NCI-H2081 treated with DMSO at 0.1 percent for 48 hours (cell line): ENCODE data around the gene TMPO.
A peak's percentile ranks its signal among the peaks of the same experiment; 100 is the strongest.
"Not testable (repeated sequence)": the region's sequence is repeated elsewhere in the genome, so short reads cannot be mapped to it uniquely, and the experiment has no call there.

Experiments used
- DNase-seq: peaks from one replicate; lab custom pipeline; 2025; lab: John Stamatoyannopoulos, UW

Gene TMPO

DNA sequence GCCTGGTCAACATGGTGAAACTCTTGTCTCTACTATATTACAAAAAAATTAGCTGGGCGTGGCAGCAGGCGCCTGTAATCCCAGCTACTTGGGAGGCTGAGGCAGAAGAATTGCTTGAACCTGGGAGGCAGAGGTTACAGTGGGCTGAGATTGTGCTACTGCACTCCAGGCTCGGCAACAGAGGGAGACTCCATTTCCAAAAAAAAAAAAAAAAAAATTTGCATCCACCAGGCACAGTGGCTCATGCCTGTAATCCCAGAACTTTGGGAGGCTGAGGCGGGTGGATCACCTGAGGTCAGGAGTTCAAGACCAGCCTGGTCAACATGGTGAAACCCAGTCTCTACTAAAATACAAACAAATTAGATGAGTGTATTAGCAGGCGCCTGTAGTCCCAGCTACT lies 3.6 kb upstream of the TMPO start:
- not testable (repeated sequence) for DNase-seq

- no peak for DNase-seq
Observed at GRCh38 chr12:98513379-98514322, 1.7 kb upstream of the TMPO start.

DNA sequence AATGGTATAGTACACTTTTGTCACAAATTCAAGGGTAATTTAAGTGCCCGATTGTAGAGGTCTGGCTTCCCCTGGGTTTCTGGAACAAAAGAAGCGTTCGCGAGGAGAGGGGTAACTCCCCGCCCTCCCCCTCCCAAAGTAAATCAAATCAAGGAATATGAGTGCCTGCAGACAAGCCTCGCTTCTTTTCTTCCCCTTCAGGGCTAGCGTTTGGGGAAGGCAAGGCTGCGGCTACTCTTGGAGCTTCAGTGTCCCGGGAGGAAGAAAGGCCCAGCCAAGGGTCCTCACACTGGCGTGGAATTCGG lies 456 bp upstream of the TMPO start:
- DNase-seq, result no peak

DNA sequence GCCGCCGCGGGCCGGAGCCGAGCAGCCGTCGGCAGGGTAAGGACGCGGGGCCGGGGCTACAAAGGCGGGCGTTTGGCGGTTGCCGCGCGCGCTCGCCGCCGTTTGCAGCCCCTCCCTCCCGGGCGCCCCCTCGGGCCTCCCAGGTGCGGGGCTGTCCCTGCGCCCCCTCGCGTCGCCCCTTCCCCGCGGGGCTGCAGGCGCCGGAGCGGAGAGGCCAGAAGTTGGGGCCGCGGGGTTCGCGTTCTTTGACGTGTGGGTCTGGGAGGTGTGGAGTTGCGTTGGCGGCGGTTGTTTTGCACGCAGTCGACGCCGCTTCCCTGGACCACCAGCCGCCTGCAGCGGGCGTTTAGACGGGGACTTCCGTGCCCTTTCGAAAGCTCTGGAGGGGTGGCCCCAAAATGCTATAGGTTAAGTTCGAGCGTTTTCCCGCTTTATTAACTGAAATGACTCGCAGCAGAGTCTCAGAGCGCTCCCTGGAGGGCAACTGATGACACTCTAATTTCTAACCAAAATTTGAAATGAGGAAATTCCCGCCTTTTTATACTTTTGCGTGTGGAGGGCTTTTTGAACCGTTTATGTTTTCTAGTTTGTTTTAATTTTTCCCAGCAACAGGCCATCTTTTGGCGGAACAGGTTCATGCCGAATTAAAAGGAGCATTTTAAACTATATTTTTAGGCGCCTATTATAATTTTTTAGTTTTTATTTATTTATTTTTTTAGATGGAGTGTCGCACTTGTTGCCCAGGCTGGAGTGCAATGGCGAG lies 902 bp downstream of the TMPO start:
- peak; percentile 77 for DNase-seq

DNA sequence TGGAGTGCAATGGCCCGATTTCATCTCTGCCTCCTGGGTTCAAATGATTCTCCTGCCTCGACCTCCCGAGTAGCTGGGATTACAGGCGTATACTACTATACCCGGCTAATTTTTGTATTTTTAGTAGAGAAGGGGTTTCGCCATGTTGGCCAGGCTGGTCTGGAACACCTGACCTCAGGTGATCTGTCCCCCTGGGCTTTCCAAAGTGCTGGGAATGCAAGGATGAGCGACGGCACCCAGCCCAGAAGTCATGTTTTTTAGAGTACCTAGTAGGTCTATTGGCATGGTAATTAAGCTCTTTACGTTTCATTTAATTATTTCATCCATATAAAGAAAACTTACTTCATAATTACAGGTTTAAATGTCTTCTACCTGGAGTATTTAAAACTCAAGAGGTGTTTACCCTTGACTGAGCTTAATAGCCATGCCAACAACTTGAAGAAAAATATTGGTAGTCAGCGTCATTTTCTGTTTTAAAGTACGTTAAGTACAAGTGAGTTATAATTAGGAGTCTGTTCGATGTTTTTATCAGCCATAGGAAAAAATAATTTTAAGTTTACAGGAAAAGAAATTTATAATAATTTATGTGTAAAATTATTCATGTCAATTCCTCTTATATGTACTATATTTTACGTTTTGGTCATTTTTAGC lies 4.0 kb downstream of the TMPO start:
- DNase-seq, result no peak

DNA sequence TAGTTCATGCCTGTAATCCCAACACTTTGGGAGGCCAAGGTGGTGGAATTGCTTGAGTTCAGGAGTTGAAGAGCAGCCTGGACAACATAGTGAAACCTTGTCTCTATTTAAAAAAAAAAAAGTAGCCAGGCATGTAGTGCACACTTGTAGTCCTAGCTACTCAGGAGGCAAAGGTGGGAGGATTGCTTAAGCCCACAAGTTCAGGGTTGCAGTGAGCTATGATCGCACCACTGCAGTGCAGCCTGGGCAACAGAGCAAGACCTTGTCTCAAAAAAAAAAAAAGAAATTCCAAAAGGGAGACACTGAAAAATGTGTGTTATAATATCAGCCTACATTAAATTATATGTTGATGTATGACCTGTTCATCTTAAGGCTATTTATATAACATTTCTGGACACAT lies 14.7 kb downstream of the TMPO start:
- no peak for DNase-seq

- DNase-seq, result no peak
Observed at GRCh38 chr12:98532687-98533304, 17.4 kb downstream of the TMPO start.

DNA sequence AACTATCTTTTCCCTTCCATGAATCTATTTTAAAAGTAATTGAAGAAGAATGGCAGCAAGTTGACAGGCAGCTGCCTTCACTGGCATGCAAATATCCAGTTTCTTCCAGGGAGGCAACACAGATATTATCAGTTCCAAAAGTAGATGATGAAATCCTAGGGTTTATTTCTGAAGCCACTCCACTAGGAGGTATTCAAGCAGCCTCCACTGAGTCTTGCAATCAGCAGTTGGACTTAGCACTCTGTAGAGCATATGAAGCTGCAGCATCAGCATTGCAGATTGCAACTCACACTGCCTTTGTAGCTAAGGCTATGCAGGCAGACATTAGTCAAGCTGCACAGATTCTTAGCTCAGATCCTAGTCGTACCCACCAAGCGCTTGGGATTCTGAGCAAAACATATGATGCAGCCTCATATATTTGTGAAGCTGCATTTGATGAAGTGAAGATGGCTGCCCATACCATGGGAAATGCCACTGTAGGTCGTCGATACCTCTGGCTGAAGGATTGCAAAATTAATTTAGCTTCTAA lies 18.4 kb downstream of the TMPO start:
- no peak for DNase-seq

DNA sequence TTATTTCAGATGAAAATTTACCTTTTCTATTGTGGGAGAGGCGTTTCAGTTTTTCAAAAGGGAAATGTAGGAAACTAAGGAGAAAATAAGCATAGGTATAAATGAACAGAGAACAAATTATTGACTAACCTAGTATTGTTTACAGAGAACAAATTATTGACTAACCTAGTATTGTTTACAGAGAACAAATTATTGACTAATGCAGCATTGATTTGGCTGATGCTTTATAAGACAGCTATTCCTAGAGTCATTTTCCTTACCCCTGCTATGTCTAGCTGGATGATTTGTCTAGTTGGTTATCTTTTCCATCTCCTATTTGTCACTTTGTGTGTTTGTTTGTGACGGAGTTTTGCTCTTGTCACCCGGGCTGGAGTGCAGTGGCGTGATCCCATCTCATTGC lies 22.6 kb downstream of the TMPO start:
- DNase-seq, result no peak

DNA sequence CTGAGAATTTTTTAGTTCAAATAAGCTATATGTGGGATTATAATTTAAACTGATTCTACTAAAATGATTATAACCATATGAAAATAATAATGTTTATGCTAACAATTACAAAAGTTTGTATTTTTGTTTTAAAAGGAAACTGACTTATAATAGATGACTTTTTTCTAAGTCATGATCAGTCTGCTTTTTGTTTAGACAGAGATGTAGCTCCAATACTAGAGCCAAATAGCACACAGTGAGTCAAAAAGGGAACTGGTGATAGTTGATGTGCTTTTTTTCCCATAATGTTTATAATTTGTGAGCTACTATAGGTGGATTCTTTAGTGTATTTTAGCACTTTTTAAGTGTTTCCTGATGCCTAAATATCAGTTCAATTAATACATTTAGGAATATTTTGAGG lies 28.3 kb downstream of the TMPO start:
- no peak for DNase-seq

GRCh38 chr12:98544751-98545150 lies 29.4 kb downstream of the TMPO start:
- DNase-seq, result no peak

GRCh38 chr12:98549371-98550110 lies 34.2 kb downstream of the TMPO start:
- DNase-seq, result no peak

- no peak for DNase-seq
Observed at GRCh38 chr12:98551787-98552186, 36.4 kb downstream of the TMPO start.

DNA sequence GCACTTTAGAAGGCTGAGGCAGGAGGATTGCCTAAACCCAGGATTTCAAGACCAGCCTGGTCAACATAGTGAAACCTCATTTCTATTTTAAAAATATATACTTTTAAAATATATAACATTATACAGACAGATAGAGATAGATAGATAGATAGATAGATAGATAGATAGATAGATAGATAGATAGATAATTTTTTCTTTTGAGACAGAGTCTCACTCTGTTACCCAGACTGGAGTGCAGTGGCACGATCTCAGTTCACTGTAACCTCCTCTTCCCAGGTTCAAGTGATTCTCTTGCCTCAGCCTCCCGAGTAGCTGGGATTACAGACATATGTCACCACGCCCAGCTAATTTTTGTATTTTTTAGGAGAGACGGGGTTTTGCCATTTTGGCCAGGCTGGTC lies 42.7 kb downstream of the TMPO start:
- DNase-seq, result not testable (repeated sequence)

DNA sequence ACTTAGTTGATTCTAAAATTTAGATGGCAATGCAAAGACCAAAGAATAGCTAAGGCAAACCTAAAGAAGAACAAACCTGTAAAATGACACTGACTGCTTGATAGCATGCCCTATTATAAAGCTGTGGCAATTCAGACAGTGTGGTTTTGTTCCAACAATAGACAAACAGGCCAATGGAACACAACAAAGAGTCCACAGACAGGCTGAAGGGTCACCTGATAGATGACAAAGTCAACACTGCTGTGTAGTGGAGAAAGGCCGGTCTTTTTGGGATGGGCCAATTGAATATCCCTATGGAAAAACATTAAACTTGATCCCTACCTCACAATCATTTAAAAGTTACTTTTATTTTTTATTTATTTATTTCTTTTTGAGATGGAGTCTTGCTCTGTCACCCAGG lies 44.3 kb downstream of the TMPO start:
- DNase-seq, result no peak

DNA sequence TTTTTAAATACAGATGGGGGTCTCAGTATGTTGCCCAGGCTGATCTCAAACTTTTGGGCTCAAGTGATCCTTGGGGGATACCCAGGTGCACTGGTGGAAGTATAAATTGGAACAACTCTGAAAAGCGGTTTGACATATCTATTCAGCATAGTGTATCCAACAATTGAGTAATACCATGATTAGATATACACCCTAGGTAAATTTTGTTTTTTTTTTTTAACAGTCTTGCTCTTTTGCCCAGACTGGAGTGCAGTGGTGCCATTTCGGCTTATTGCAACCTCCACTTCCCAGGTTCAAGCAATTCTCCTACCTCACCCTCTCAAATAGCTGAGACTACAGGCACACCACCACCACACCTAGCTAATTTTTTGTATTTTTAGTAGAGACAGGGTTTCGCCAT lies 46.5 kb downstream of the TMPO start:
- DNase-seq, result no peak

GRCh38 chr12:98572010-98572409 lies 56.6 kb downstream of the TMPO start:
- no peak for DNase-seq

GRCh38 chr12:98574110-98574509 lies 58.7 kb downstream of the TMPO start:
- DNase-seq, result no peak

GRCh38 chr12:98575013-98575412 lies 59.6 kb downstream of the TMPO start:
- no peak for DNase-seq

GRCh38 chr12:98576795-98577194 lies 61.4 kb downstream of the TMPO start:
- not testable (repeated sequence) for DNase-seq

DNA sequence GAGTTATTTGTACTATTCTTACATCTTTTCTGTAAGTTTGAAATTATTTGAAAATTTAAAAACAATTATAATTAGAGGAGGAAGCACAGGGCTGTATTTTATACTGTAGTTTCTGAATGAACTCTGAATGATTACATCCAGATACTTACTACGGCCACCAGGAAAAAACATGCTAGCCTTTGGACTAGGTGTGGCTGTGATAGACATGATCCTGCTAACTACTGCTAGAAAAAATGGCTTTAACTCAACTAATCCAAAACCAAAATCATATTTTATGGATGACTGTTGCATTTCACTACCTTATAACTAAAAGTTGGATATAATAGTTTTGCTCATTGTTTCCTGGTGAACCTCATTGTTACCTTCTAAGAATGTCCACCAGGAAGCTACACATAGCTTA lies 63.0 kb downstream of the TMPO start:
- no peak for DNase-seq

DNA sequence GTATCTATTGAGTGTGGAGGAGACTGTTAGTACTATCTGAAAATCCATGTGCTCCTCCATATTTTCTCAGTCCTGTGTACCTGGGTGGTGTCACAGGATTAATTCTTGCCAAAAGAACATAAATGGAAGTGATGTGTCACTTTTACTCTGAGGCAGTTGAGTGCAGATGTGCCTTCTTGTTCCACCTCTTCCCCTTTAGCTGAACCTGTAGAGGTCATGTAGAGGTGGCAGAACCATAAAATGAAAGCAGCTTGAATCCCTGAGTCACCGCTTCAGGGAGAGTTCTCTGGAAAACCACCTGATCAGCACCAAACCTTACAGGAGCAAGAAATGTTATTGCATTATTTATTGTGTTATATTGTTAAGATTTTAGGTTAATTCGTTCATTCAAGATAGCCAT lies 63.4 kb downstream of the TMPO start:
- DNase-seq, result no peak
